HG03378 (cell line): ENCODE data around the gene IL17C.

Source experiments
- ATAC-seq: cut with Tn5 transposase; IDR thresholded peaks from one replicate; pipeline ENCODE4 v1.9.1; 2021; ENCODE audit warnings: mild to moderate bottlenecking, moderate library complexity; ENCODE audit not compliant: unreplicated experiment

IL17C gene

DNA sequence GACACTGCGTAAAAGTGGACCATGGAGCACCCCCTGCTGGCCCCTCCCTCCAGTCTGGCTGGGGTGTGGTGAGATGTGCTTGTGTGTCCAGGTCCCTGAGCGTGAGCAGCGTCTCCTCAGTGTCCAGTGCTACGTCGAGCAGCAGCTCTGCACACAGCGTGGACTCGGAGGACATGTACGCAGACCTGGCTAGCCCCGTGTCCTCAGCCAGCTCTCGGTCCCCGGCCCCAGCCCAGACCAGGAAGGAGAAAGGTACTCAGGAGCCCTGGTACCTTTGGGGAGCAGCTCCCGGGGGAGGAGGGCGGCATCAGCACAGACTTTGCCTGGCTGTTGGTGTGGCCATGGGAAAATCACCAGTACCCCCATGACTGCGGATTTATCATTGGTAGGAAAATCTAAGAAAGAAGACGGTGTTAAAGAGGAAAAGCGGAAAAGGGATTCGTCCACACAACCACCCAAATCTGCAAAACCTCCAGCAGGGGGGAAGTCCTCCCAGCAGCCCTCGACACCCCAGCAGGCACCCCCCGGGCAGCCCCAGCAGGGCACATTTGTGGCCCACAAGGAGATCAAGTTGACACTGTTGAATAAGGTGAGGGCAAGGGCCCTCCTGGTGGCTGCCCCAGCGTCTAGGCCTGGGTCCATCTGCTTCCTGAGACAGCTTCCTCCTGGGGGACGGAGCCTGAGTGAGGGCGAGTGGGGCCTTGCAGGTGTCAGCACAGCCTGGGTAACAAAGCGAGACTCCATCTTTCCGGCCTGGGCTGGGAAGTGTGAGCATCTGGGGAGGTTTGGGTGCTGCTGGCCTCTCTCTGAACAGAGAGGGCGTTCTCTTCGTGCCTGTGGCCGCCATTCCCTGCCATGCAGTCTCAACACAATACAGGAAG is 10.6 kb upstream of the IL17C start:
- ATAC-seq: no peak

DNA sequence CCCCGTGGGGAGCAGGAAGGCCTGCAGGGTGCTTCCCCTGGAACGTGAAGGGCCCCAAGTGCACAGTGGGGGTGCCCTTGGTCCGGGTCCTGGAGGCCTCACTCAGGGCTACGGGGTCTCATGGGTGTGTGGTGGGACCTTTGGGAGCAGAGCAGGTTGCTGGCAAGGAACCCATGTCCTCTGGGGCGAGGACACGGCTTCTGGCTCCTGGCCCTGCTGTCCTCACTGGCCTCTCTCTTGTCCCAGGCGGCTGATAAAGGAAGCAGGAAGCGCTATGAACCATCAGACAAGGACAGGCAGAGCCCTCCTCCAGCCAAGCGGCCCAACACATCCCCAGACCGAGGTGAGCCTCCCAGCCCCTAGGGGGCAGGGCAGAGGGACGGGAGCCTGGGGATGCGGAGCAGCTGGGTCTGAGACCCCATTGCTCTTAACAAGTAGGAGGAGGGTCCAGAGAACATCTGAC is 9.8 kb upstream of the IL17C start:
- no peak for ATAC-seq

DNA sequence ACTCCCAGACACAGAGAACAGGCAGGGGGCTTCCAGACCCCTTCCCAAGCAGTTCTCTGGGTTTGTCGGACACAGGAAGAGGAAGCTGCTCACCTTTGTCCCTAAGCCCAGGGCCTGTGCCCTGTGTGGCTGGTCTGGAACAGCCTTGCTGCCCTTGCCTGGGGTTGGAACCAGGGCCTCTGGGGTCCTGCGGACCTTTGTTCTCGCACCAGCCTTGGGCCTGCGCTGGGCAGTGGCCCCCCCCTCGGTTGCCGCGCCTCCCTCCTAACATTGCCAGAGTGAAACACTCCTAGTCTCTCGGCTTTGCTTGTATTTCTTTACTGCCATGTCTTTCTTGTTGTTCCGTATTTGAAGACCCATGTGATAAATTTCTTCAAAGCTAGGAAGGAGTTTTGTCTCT is 8.5 kb upstream of the IL17C start:
- no peak for ATAC-seq

DNA sequence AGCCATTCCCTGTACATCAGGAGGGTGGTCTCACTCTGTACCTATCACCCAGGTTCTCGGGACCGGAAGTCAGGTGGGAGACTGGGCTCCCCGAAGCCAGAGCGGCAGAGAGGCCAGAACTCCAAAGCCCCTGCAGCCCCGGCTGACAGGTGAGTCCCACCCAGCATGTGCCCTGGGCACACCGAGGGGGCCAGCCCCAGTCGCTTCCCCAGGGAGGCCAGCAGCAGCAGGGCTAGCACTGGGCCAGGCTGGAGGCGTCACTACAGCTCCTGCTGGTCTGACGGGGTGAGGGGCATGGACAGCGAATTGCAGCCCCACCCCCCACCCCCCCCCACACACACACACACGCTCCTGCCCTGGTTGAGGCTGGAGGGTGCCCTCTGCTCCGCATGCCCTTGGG is 7.9 kb upstream of the IL17C start:
- ATAC-seq: no peak

DNA sequence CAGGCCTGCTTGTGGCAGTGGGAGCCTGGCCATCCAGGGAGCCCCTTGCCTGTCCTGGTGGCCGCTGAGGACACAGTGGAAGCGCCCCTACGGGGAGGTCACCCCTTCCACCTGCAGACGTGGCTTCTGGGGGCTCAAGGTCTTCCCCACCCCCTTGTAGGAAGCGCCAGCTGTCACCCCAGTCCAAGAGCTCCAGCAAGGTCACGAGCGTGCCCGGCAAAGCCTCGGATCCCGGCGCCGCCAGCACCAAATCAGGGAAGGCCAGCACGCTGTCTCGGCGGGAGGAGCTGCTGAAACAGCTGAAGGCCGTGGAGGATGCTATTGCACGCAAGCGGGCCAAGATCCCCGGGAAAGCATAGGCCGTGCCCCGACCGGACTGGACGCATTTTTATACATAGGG is 7.4 kb upstream of the IL17C start:
- ATAC-seq: no peak

DNA sequence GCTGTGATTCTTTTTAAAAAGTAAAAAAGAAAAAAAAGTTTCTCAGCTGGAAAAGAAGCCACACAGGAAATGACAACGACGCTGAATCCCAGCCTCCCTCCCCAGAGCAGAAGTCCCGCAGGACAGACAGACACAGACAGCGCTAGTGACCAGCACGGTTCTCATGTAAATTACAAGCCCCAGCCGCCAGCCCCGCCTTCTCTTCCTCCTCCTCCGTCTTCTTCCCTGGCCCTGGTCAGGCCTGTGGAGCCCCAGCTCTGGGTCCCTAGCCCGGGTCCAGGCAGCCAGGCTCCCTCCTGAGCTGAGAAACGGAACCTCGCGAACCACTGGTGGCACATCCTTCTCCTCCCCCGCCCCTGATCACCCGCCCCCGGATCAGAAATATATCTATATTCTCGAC is 7.0 kb upstream of the IL17C start:
- ATAC-seq: no peak

DNA sequence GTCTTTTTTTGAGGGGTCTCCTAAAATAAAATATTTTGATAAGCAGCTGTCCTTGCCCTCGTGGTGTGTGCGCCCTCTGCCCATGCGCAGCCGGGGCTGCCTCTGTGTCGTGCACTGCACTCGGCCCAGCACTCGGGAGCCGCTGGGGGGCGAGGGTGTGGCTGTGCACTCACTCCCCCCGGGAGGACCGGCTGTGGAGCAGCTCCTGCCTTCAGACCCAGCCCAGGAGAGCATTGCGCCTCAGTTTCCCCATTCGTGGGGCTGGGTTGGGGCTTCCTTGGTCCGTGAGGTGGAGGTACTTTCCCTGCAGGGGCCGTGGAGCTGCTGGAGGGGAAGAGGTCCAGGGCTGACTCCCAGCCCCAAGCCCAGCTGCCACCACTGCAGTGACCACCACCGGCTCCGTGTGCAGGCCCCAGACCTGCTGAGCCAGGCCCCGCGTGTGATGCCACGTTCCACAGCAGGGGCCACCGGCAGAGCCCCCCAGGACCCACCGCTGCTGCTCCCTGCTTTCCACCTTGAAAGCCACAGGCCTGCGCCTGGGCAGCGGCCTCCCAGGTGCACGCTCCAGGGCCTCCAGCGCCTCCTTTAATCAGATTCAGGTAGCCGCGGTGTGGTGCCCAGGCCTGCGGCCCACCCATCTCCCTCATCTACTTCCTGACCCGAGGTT is 6.3 kb upstream of the IL17C start:
- no peak for ATAC-seq

DNA sequence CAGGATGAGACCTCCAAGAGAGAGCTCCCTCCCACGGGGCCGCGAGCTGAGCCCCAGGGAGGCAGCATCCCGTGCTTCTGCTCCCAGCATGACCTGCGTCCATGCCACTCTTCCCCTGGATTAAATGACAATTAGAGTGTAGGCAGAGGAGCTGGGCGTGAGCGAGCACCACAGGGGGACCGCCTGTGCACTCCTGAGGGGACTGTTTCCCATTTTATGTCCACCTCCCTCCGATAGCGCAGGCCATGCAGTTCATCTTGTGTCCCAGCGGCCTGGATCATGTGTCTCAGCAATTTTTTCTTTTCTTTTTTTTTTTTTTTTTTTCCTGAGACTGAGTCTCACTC is 5.8 kb upstream of the IL17C start:
- no peak for ATAC-seq

DNA sequence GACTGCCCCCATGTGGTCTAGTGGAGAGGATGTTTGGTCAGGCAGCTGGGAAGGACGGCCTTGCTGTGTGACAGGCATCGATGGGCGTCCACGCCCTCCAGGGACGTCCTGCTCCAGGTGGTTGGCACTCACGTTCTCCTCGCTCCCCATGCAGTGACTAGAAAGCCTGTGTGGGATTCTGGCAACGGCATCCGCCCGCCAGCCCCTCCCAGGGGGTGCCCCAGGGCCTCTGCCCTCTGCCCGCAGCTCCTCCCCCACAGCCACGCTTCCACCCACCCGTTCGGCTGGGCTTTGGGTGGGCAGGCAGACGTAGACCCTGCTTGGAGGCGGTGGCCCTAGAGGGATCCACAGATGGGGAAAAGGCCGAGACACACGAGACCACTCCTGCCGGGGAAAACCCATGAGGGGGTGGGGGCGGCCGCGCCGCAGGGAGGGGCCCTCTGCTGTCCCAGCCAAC is 4.7 kb upstream of the IL17C start:
- peak; percentile 37 for ATAC-seq

DNA sequence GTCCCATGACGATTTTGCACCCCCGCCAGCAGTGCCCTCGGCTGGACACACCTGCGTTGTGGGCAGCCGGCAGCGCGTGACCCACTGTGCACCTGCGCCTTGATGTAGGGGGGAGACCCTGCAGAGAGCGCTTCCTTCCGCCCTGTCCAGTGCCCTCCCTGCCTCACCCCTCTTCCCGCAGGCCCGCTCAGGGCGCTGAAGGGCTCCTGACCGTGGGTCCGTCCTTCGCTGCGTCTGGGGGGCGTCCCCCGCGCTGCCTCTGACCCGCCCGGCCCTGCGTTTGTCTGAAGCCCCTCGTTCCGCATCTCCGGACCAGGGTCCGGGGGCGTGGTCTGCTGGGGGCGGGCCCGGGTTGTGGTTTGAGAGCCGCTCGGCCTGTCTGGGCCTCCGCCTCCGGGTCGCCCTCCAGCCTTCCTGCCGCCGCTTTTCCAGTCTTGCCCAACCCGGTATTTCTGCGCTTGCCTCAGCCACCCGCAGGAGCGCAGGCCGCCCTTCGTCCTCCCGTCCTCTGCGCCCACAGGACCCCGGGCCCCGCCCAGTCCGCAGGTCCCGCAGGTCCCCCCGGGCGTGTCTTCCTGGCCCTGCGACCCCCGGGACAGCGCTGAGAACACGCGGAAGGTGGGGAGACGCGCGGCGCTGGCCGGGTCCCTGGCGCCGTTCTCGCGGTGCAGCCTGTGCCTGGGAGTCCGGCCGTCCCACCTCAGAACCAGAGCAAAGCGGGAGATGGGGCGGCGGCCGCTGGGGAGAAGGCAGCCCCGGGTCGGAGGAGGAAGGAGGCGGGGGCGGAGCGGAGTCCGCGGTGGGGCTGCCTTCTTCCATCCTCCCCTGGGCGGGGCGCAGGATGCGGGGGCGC is 4.0 kb upstream of the IL17C start:
- ATAC-seq: peak; percentile 38

DNA sequence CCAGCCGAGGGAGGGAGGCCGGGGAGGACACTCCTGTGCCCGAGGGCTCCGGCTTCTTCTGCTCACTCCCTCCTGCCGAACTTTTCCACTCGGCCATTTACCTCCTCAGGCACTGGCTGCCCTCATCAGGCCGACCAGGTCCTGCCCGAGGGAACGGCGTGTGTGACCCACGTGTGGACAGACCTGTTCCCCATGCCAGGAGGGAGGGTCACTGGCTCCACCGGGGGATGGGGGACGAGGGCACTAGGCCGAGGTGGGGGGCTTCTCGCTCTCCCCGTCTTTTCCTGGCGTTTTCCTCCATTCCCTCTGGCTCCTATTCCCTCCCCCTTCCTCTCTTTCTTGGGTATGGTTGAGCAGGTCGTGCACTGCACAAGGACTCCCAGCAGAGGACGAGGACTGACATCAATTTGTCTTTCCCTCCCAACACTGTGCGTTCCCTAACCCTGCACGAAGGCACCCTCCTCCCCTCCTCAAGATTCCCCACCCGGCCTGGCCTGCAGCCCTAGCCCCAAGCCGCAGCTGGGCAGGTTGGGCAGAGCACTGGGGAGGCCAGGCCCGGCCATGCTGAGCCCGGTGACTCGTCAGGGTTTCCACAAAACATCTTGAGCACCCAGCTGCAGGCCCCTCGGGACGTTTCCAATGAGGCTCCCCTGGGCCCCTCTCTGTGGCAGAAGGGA is 3.2 kb upstream of the IL17C start:
- ATAC-seq: no peak

DNA sequence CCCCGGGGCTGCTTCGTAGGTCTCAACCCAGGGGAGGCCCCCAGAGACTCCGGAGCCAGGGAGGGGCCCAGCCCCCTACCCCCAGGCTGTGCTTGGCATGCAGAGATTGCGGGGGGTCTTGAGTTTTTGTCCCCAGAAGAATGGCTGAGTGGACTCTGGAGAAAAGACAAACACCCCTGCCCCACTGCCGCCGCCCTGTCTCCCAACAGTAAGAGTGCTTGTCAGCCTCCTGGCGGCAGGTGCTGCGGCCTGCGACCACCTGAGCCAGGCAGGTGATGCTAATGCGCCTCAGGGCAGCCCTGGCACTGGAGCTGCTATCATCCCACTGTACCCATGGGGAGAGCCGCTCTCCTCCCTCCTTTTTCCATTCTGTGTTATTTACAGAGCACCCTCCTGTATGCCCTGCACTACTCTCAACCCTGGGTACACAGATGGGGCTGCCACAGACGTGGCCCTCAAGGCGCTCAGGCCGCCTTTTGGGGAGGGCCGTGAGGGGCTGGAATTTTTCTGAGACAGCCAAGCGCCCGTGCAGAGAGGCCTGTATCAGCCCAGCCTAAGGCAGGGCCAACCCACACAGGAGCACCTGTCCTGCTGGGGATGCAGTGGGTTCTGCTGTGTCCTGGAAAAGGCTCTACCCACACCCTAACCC is 2.6 kb upstream of the IL17C start:
- no peak for ATAC-seq

DNA sequence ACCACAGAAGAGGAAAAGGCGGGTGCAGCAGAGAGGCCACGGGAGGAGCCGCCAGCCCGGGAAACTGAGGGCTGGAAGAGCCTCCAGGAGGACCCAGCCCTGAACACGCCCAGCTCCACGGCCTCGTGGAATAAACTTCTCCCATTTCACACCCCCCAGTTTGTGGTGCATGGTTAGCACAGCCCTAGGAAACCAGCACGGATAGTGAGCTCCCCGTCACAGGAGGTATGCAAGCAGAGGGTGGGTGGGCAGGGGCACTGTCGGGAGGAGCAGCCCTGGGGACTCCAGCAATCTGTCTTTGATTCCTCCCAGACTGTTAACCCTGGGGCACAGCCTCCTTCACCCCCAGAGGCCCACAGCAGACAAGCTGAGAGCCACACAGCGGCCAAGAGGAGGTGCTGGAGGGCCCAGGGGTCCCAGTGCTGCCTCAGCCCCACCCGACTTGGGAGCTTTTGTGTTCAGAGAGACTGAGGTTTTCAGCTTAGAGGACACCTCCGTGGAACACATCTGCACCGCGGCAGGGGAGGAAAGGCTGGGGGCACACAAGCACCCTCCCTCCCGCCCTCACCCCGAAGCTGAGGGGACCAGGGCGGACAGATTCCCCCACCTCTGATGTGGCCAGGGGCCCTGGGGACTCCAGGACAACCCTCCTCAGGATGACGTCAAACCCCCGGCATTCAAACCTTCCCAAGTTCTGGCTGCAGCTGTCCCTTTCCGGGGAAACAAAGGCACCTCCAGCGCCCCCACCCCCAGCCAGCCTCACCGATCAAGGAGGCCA is 1.7 kb upstream of the IL17C start:
- no peak for ATAC-seq

DNA sequence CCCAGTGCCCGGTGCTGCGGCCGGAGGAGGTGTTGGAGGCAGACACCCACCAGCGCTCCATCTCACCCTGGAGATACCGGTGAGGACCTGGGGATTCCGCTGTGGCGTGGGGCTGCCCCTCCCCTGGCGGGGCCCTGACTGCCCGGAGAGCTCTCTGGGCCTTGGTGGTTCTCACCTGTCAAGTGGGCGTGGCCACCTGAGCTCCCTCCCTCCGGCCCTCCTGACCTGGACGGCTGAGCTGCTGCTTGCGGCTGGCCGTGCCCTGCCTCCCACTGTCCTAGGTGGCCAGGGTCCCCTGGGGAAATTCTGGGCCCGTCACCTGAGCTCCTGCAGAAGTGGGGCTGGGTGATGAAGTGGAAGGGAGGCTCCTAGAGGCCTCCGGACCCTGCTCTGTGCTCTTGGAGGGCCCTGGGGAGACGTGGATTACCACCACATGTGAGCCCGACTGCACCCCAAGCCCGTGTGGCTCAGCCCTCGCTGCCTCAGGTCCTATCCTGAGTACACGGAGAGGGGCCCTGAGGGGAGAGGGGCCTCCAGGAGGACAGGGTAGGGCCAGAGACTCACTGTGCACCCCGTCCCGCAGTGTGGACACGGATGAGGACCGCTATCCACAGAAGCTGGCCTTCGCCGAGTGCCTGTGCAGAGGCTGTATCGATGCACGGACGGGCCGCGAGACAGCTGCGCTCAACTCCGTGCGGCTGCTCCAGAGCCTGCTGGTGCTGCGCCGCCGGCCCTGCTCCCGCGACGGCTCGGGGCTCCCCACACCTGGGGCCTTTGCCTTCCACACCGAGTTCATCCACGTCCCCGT is 1.1 kb downstream of the IL17C start:
- ATAC-seq: no peak

DNA sequence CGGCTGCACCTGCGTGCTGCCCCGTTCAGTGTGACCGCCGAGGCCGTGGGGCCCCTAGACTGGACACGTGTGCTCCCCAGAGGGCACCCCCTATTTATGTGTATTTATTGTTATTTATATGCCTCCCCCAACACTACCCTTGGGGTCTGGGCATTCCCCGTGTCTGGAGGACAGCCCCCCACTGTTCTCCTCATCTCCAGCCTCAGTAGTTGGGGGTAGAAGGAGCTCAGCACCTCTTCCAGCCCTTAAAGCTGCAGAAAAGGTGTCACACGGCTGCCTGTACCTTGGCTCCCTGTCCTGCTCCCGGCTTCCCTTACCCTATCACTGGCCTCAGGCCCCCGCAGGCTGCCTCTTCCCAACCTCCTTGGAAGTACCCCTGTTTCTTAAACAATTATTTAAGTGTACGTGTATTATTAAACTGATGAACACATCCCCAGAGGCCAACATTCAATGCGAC is 1.7 kb downstream of the IL17C start:
- no peak for ATAC-seq

DNA sequence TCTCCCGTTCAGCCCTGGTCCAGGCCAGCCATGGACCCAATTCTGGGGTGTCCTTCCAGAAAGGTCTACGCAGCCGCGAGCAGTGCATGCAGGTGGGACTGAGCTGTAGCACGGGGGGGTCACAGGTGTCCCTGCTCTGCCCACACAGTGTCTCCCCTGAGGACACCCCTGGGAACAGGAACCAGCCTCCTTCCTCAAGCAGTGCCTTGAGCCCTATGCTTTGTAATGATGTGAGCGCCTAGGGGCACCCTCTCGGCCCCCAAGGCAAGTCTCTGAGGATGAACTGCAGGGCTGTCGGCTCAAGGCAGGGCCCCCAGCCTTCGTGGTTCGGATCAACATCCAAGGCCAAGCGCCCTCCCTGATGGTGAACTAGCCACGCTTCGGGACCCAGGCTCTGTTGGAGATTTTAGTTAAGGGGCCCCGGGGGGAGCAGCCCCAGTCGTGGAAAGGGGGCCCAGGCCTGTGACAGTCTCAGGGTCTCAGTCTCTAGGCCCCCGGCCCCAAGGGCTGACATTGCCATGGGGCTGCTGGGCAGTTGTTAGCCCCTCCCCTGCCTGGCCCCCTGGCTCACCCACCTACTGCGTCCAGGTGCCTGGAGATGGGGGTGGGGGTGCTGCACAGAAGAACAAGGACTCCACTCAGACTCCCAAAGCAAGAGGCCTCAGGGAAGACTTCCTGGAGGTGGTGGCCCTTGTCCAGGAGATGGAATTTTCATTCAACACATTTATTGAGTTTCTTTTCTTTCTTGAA is 2.3 kb downstream of the IL17C start:
- no peak for ATAC-seq

DNA sequence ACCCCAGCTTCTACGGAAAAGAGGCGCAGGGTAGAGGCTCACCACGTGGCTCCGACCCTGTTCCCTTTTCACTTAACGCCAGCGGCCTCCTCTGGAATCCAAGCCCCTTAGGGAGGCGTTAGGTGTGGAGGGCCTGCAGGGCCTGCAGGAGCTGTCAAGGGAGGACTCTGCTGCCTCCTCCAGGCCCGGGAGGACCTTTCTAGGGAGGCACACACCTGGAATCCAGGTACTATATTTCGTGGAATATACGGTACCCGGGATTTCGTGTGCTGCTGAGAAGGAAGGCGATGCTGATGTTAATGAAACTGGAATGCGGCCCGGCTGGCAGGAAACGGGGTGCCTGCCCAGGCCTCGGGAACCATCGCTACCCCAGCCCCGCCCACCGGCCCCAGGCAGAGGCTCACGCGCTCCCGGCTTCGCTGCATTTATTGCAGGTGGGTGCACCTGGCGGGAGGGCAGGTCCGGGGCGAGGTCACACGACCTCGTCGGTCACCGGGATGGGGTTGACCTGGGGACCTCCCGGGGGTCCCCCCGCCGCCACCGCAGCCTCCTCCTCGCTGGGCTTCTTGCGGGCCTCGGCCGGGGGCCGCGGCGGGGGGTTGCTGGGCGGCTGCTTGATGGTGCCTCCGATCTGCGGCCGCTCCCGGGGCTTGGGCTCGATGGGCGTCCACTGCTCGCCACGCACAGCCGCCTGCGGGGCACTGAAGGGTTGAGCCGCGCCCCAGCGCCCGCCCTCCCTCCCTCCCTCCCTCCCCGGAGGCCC is 4.7 kb downstream of the IL17C start:
- ATAC-seq: no peak

DNA sequence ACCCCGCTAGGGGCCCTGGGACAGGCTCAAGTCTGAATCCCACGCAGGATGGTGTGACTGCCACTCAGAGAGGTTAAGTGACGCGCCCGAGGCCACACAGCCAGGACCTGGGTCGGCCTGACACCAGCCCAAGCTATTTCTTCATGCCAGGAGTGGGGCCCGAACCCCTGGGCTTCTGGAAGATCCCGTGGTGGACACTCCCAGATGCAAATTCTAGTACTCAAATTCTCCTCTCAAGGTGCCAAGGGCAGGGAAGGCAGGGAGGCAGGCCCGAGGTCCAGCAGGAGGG is 5.2 kb downstream of the IL17C start:
- ATAC-seq: no peak
